ENCODE results near the gene RBM43. TPM values are rescaled to one million over a fixed set of nuclear protein-coding genes. Genes with fewer than 3 reads are reported as not detected.
"Not testable (repeated sequence)": the region's sequence is repeated elsewhere in the genome, so short reads cannot be mapped to it uniquely, and the experiment has no call there.

RBM43 gene
- total and polyA plus RNA-seq, 7 experiments from 2014 or later, result 4.9 to 19.2 (median 11.7) TPM

- intact Hi-C loops (cut with micrococcal nuclease), result no loop called here
Measured at GRCh38 chr2:151299920-151300539, 38.4 kb upstream of the RBM43 start.

DNA sequence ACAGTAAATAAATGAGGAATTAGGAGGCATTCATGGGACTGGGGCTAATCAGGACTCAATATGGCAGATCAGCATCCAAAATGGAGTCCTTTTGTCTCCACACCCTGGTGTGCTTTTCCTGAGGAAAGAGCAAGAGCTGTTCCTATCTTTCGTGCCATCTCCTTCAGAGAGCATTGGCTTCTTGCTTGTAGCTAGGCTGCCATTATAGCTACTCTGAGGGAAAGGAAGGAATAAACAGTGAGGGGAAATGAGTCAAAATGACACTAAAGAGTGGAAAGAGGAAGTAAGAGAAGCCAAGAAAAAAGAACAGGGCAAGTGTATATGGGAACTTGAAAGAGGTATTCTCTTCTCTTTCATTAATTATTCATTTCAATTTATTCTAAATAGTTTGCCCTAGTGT is 36.2 kb upstream of the RBM43 start:
- Histone ChIP-seq H3K4me3 (ENCODE audit: low read length) (no peak overlapping the region), H3K36me3 (ENCODE audit: control insufficient read depth in 2 of 3, insufficient read depth in 3 of 3, low read length in 3 of 3) (no peaks in the 10 kb centered on the region), H3K4me1 (ENCODE audit: control insufficient read depth in 2 of 2, insufficient read depth in 2 of 2, low read length in 2 of 2) (no peaks in the 10 kb centered on the region), H3K27ac (ENCODE audit: low read depth, low read length) (no peak overlapping the region), H3K9me3 (ENCODE audit: control insufficient read depth in 2 of 3, low read length in 3 of 3) (no peaks in the 10 kb centered on the region), H3K27me3 (ENCODE audit: control insufficient read depth in 2 of 2, insufficient read depth in 2 of 2, low read length in 2 of 2) (no peaks in the 10 kb centered on the region)
- Mint-ChIP-seq H3K4me3 (no peak overlapping the region), H3K27ac (peak overlapping the region in 1 of 9 donors; percentile 2), H3K4me1 (peaks cover 0 to 13% (median 0%) of the 10 kb centered on the region in 7 donors), H3K27me3 (peaks cover 0 to 4% (median 3%) of the 10 kb centered on the region in 5 donors), H3K9me3 (peaks cover 0 to 5% (median 0%) of the 10 kb centered on the region in 11 donors), H3K36me3 (peaks cover 0 to 6% (median 0%) of the 10 kb centered on the region in 5 donors)
- ChIA-PET CTCF (no interaction called here), POLR2A (no interaction called here)
- intact Hi-C loops (cut with micrococcal nuclease), result loop anchor here in 1 of 2 donors (1.0 kb wide), 1 partner anchor 8 kb away; no protein-coding TSS in a partner anchor
- ATAC-seq (peak; percentile 67), DNase-seq (no peak)

More at GRCh38 chr2:151299920-151300539, 38.4 kb upstream of the RBM43 start:
- ChIA-PET POLR2A (no interaction called here), CTCF (no interaction called here)
- no peaks in the 10 kb centered on the region for H3K36me3 ChIP-seq (ENCODE audit: control insufficient read depth in 2 of 3, insufficient read depth in 3 of 3, low read length in 3 of 3)
- H3K9me3 ChIP-seq (ENCODE audit: control insufficient read depth in 2 of 3, low read length in 3 of 3), result no peaks in the 10 kb centered on the region
- Mint-ChIP-seq H3K27ac (no peak overlapping the region), H3K4me1 (peaks cover 0 to 13% (median 0%) of the 10 kb centered on the region in 7 donors), H3K27me3 (peaks cover 0 to 7% (median 3%) of the 10 kb centered on the region in 5 donors), H3K36me3 (peaks cover 0 to 9% (median 0%) of the 10 kb centered on the region in 5 donors), H3K9me3 (peaks cover 0 to 5% (median 0%) of the 10 kb centered on the region in 11 donors), H3K4me3 (no peak overlapping the region)
- no peak overlapping the region for H3K4me3 ChIP-seq (ENCODE audit: low read length)
- DNase-seq, result no peak
- H3K27ac ChIP-seq (ENCODE audit: low read depth, low read length), result no peak overlapping the region
- H3K4me1 ChIP-seq (ENCODE audit: control insufficient read depth in 2 of 2, insufficient read depth in 2 of 2, low read length in 2 of 2), result no peaks in the 10 kb centered on the region
- no peak for ATAC-seq
- no peaks in the 10 kb centered on the region for H3K27me3 ChIP-seq (ENCODE audit: control insufficient read depth in 2 of 2, insufficient read depth in 2 of 2, low read length in 2 of 2)

- H3K9me3 Mint-ChIP-seq; CTCF ChIA-PET; H3K27me3 ChIP-seq (ENCODE audit: control insufficient read depth in 2 of 2, insufficient read depth in 2 of 2, low read length in 2 of 2); POLR2A ChIA-PET; H3K27ac Mint-ChIP-seq; H3K4me3 ChIP-seq (ENCODE audit: low read length); H3K4me3 Mint-ChIP-seq; H3K4me1 ChIP-seq (ENCODE audit: control insufficient read depth in 2 of 2, insufficient read depth in 2 of 2, low read length in 2 of 2); intact Hi-C loops (cut with micrococcal nuclease); H3K27ac ChIP-seq (ENCODE audit: low read depth, low read length); ATAC-seq; DNase-seq; H3K27me3 Mint-ChIP-seq; H3K9me3 ChIP-seq (ENCODE audit: control insufficient read depth in 2 of 3, low read length in 3 of 3); H3K36me3 ChIP-seq (ENCODE audit: control insufficient read depth in 2 of 3, insufficient read depth in 3 of 3, low read length in 3 of 3); H3K36me3 Mint-ChIP-seq: not testable (repeated sequence)
- H3K4me1 Mint-ChIP-seq, result peaks cover 0 to 16% (median 2%) of the 10 kb centered on the region in 7 donors
Measured at GRCh38 chr2:151295926-151296325, 34.3 kb upstream of the RBM43 start.

DNA sequence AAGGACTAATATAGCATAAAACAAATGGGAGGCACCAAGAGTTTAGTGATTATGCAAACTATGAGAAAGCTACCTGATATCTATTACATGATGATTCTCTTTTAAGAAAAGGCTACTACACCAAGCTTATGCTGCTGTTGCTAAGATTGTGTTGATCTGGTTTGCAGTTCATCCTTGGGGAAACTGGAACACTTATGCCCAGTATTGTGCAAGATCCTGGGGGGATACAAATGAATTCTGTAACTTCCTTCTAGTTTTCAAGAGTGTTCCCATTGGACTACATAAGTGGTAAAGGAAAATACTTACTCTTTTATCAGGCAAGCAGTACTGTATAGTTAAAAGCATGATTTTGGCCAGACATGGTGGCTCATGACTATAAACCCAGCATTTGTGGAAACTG is 30.9 kb upstream of the RBM43 start:
- no peaks in the 10 kb centered on the region for H3K9me3 ChIP-seq (ENCODE audit: control insufficient read depth in 2 of 3, low read length in 3 of 3)
- H3K4me3 ChIP-seq (ENCODE audit: low read length), result no peak overlapping the region
- H3K27me3 Mint-ChIP-seq, result no peaks in the 10 kb centered on the region
- no peak for ATAC-seq
- no peak overlapping the region for H3K4me3 Mint-ChIP-seq
- ChIA-PET CTCF (no interaction called here), POLR2A (interaction anchor here (0.7 to 1.0 kb wide), 2 partner anchors 32 to 118 kb away, joined by 3 read pairs; partner anchors contain the start of genes RBM43 and RIF1)
- H3K27me3 ChIP-seq (ENCODE audit: control insufficient read depth in 2 of 2, insufficient read depth in 2 of 2, low read length in 2 of 2), result no peaks in the 10 kb centered on the region
- H3K4me1 Mint-ChIP-seq, result peaks cover 10 to 36% (median 20%) of the 10 kb centered on the region in 7 donors
- intact Hi-C loops (cut with micrococcal nuclease), result no loop called here
- H3K9me3 Mint-ChIP-seq, result peaks cover 0 to 4% (median 0%) of the 10 kb centered on the region in 11 donors
- H3K27ac Mint-ChIP-seq, result no peak overlapping the region
- peaks cover 0 to 16% (median 0%) of the 10 kb centered on the region in 5 donors for H3K36me3 Mint-ChIP-seq
- H3K27ac ChIP-seq (ENCODE audit: low read depth, low read length), result no peak overlapping the region
- H3K4me1 ChIP-seq (ENCODE audit: control insufficient read depth in 2 of 2, insufficient read depth in 2 of 2, low read length in 2 of 2), result peaks cover 9 to 14% of the 10 kb centered on the region in 2 donors
- DNase-seq, result no peak
- peaks cover 0 to 6% (median 0%) of the 10 kb centered on the region in 3 experiments for H3K36me3 ChIP-seq (ENCODE audit: control insufficient read depth in 2 of 3, insufficient read depth in 3 of 3, low read length in 3 of 3)

GRCh38 chr2:151292141-151292540 is 30.5 kb upstream of the RBM43 start:
- Histone ChIP-seq H3K4me1 (ENCODE audit: control insufficient read depth in 2 of 2, insufficient read depth in 2 of 2, low read length in 2 of 2) (peaks cover 12 to 18% of the 10 kb centered on the region in 2 donors), H3K9me3 (ENCODE audit: control insufficient read depth in 2 of 3, low read length in 3 of 3) (no peaks in the 10 kb centered on the region), H3K27ac (ENCODE audit: low read depth, low read length) (no peak overlapping the region), H3K27me3 (ENCODE audit: control insufficient read depth in 2 of 2, insufficient read depth in 2 of 2, low read length in 2 of 2) (no peaks in the 10 kb centered on the region), H3K4me3 (ENCODE audit: low read length) (no peak overlapping the region), H3K36me3 (ENCODE audit: control insufficient read depth in 2 of 3, insufficient read depth in 3 of 3, low read length in 3 of 3) (peaks cover 0 to 6% (median 0%) of the 10 kb centered on the region in 3 experiments)
- DNase-seq, result no peak
- Mint-ChIP-seq H3K4me3 (no peak overlapping the region), H3K27me3 (no peaks in the 10 kb centered on the region), H3K36me3 (peaks cover 0 to 20% (median 0%) of the 10 kb centered on the region in 5 donors), H3K9me3 (peaks cover 0 to 2% (median 0%) of the 10 kb centered on the region in 11 donors), H3K4me1 (peaks cover 14 to 40% (median 22%) of the 10 kb centered on the region in 7 donors), H3K27ac (peak overlapping the region in 2 of 9 donors; percentile 100)
- ATAC-seq, result no peak
- ChIA-PET POLR2A (interaction anchor here (0.7 to 1.0 kb wide), 2 partner anchors 31 to 118 kb away, joined by 3 read pairs; partner anchors contain the start of genes RBM43 and RIF1), CTCF (no interaction called here)
- intact Hi-C loops (cut with micrococcal nuclease), result no loop called here

DNA sequence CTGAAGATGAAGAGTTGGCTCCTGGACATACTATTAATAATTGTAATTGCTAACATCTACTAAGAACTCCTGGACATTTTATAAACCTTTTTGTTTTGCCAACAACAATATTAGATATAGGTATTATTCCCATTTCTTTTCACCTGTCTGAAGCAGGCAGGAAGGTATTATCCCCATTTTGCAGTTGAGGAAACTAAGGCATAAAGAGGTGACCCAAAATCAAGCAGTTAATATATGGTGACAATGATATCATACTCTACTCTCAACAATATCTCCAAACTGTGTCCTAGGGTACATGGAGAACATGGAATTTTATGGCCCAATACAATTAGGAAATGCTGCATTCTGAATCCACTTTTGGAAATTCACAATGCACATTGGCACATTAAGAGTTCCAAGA is 29.6 kb upstream of the RBM43 start:
- Histone ChIP-seq H3K27ac (ENCODE audit: low read depth, low read length) (no peak overlapping the region), H3K4me1 (ENCODE audit: control insufficient read depth in 2 of 2, insufficient read depth in 2 of 2, low read length in 2 of 2) (peaks cover 18 to 19% of the 10 kb centered on the region in 2 donors), H3K9me3 (ENCODE audit: control insufficient read depth in 2 of 3, low read length in 3 of 3) (no peaks in the 10 kb centered on the region), H3K27me3 (ENCODE audit: control insufficient read depth in 2 of 2, insufficient read depth in 2 of 2, low read length in 2 of 2) (no peaks in the 10 kb centered on the region), H3K4me3 (ENCODE audit: low read length) (no peak overlapping the region), H3K36me3 (ENCODE audit: control insufficient read depth in 2 of 3, insufficient read depth in 3 of 3, low read length in 3 of 3) (peaks cover 0 to 6% (median 0%) of the 10 kb centered on the region in 3 experiments)
- Mint-ChIP-seq H3K36me3 (peaks cover 0 to 21% (median 0%) of the 10 kb centered on the region in 5 donors), H3K27me3 (no peaks in the 10 kb centered on the region), H3K4me1 (peaks cover 22 to 49% (median 31%) of the 10 kb centered on the region in 7 donors), H3K9me3 (peaks cover 0 to 2% (median 0%) of the 10 kb centered on the region in 11 donors), H3K27ac (peak overlapping the region in 7 of 9 donors; percentile 68 to 100 (median 99)), H3K4me3 (peak overlapping the region in 6 of 10 donors; percentile 32 to 99 (median 65))
- POLR2A ChIA-PET, result interaction anchor here (0.6 to 2.7 kb wide), 2 partner anchors 879 to 1704 kb away, joined by 3 to 9 read pairs; partner anchors contain the start of gene MMADHC
- ATAC-seq (no peak), DNase-seq (no peak)
- intact Hi-C loops (cut with micrococcal nuclease), result no loop called here
- CTCF ChIA-PET, result no interaction called here
